Measurements from ENCODE around the gene GCN1. TPM values are rescaled to one million over a fixed set of nuclear protein-coding genes. Genes with fewer than 3 reads are reported as not detected.
A peak's percentile ranks its signal among the peaks of the same experiment; 100 is the strongest.

Gene GCN1
- total and polyA plus RNA-seq, 7 donors: 9.2 to 70.3 (median 32.9) TPM

GRCh38 chr12:120093592-120094355 lies 100.7 kb downstream of the GCN1 start:
- peak overlapping the region in 2 of 4 donors; percentile 29 to 54 for H3K27ac ChIP-seq
- no peak for TF ChIP-seq CTCF (IDR thresholded peaks at IDR 0.05)
- WGBS, 2 donors: 66 to 83% methylated on average over 17 of the region's 17 CpGs
- H3K4me1 ChIP-seq: peaks cover 0 to 22% (median 13%) of the 10 kb centered on the region in 4 donors
- no peaks in the 10 kb centered on the region for H3K27me3 ChIP-seq
- DNase-seq: no peak
- peaks cover 13 to 42% (median 26%) of the 10 kb centered on the region in 4 donors for H3K36me3 ChIP-seq
- intact Hi-C loops (cut with DNase I): no loop called here
- no peak overlapping the region for H3K4me3 ChIP-seq
- H3K9me3 ChIP-seq: no peaks in the 10 kb centered on the region

GRCh38 chr12:120093336-120093591 lies 101.3 kb downstream of the GCN1 start:
- Histone ChIP-seq H3K36me3 (peaks cover 12 to 37% (median 21%) of the 10 kb centered on the region in 4 donors), H3K27ac (peak overlapping the region in 1 of 4 donors; percentile 54), H3K27me3 (no peaks in the 10 kb centered on the region), H3K4me1 (peaks cover 0 to 22% (median 13%) of the 10 kb centered on the region in 4 donors), H3K9me3 (no peaks in the 10 kb centered on the region), H3K4me3 (no peak overlapping the region)
- no peak for DNase-seq
- TF ChIP-seq CTCF (IDR thresholded peaks at IDR 0.05) (no peak), EP300 (IDR thresholded peaks at IDR 0.05) (no peak), POLR2AphosphoS5 (IDR thresholded peaks at IDR 0.05) (no peak), POLR2A (IDR thresholded peaks at IDR 0.05) (no peak)
- 92 to 93% methylated on average over 4 of the region's 4 CpGs for WGBS, 2 donors
- intact Hi-C loops (cut with DNase I): no loop called here

GRCh38 chr12:120092551-120093335 lies 101.8 kb downstream of the GCN1 start:
- intact Hi-C loops (cut with DNase I): no loop called here
- Histone ChIP-seq H3K4me1 (peaks cover 0 to 22% (median 14%) of the 10 kb centered on the region in 4 donors), H3K9me3 (no peaks in the 10 kb centered on the region), H3K27me3 (no peaks in the 10 kb centered on the region), H3K27ac (no peak overlapping the region), H3K36me3 (peaks cover 8 to 33% (median 18%) of the 10 kb centered on the region in 4 donors), H3K4me3 (no peak overlapping the region)
- no peak for TF ChIP-seq POLR2A (IDR thresholded peaks at IDR 0.05)
- TF ChIP-seq CTCF (IDR thresholded peaks at IDR 0.05): no peak
- TF ChIP-seq EP300 (IDR thresholded peaks at IDR 0.05): no peak
- TF ChIP-seq POLR2AphosphoS5 (IDR thresholded peaks at IDR 0.05): no peak
- 90 to 91% methylated on average over 23 of the region's 23 CpGs for WGBS, 2 donors
- DNase-seq: no peak

- peaks cover 0 to 31% (median 24%) of the 10 kb centered on the region in 4 donors for H3K4me1 ChIP-seq
- H3K4me3 ChIP-seq: no peak overlapping the region
- WGBS, 2 donors: 76 to 88% methylated on average over 12 of the region's 12 CpGs
- intact Hi-C loops (cut with DNase I): no loop called here
- no peak for DNase-seq
- no peaks in the 10 kb centered on the region for H3K9me3 ChIP-seq
- no peaks in the 10 kb centered on the region for H3K27me3 ChIP-seq
- TF ChIP-seq CTCF (IDR thresholded peaks at IDR 0.05) (no peak), EP300 (IDR thresholded peaks at IDR 0.05) (no peak), POLR2A (IDR thresholded peaks at IDR 0.05) (no peak), POLR2AphosphoS5 (IDR thresholded peaks at IDR 0.05) (peak in 3 of 4 donors; percentile 25 to 61 (median 58))
- no peak overlapping the region for H3K27ac ChIP-seq
- peaks cover under 1 to 21% (median 9%) of the 10 kb centered on the region in 4 donors for H3K36me3 ChIP-seq
Observed at GRCh38 chr12:120091371-120092090, 103.0 kb downstream of the GCN1 start.
